H1 (cell line): ENCODE data around the gene PRDM2. TPM values are rescaled to one million over a fixed set of nuclear protein-coding genes. Genes with fewer than 3 reads are reported as not detected.

Experiments
- CTCF ChIA-PET: fragments of 300-600 bp; sonication (Branson Sonifier 250); formaldehyde crosslinking; loops from one replicate; lab custom pipeline; 2021; ENCODE audit not compliant: partially characterized antibody; lab: Charles Lee
- POLR2A ChIA-PET: fragments of 300-600 bp; sonication (Branson Sonifier 250); formaldehyde crosslinking; loops from one replicate; lab custom pipeline; 2021; ENCODE audit warnings: inconsistent platforms; ENCODE audit not compliant: partially characterized antibody; lab: Charles Lee
- DNase-seq, 2 experiments: peaks; one replicate each; pipeline versions ENCODE4 v3.0.0 to v3.0.0-alpha.2; 2010 to 2022; ENCODE audit warnings: low spot score in 2 of 2, low read depth in 1 of 2, mixed read lengths in 1 of 2
- FAIRE-seq: peaks from 2 replicates; lab custom pipeline; 2011; peaks lifted over from hg19 to GRCh38; lab: Jason Lieb, UNC
- H2AFZ ChIP-seq: 2 replicates; pipeline ENCODE4 v1.8.1; 2012; ENCODE audit warnings: low read length, inconsistent platforms
- H2AK5ac ChIP-seq: 2 replicates; pipeline ENCODE4 v1.6.1; 2013; ENCODE audit warnings: low read depth, low read length
- H2BK120ac ChIP-seq: replicated peaks from 2 replicates; pipeline ENCODE3; 2013; ENCODE audit warnings: low read depth, low read length, inconsistent platforms
- H2BK12ac ChIP-seq: 2 replicates; pipeline ENCODE4 v1.6.1; 2013; ENCODE audit warnings: low read depth, low read length
- H2BK15ac ChIP-seq: 2 replicates; pipeline ENCODE4 v1.6.1; 2013; ENCODE audit warnings: low read length
- H2BK20ac ChIP-seq: 2 replicates; pipeline ENCODE4 v1.6.1; 2013; ENCODE audit warnings: low read length
- H2BK5ac ChIP-seq: 2 replicates; pipeline ENCODE4 v1.6.1; 2013; ENCODE audit warnings: low read depth, low read length
- H3K14ac ChIP-seq: 2 replicates; pipeline ENCODE4 v1.6.1; 2013; ENCODE audit warnings: inconsistent platforms; ENCODE audit not compliant: insufficient read length
- H3K18ac ChIP-seq: 2 replicates; pipeline ENCODE4 v1.6.1; 2013; ENCODE audit warnings: low read length; ENCODE audit errors: extremely low read depth
- H3K23ac ChIP-seq: 2 replicates; pipeline ENCODE4 v1.6.1; 2013; ENCODE audit warnings: inconsistent platforms; ENCODE audit not compliant: insufficient read length
- H3K23me2 ChIP-seq: 2 replicates; pipeline ENCODE4 v1.6.1; 2013; ENCODE audit warnings: low read depth, low read length
- H3K27ac ChIP-seq: 2 replicates; pipeline ENCODE4 v1.6.1; 2011; ENCODE audit warnings: low read depth, low read length, inconsistent platforms
- H3K27me3 ChIP-seq, 4 experiments: replicated peaks in 1 of 4; 1 replicate in 1 of 4; 2 replicates in 3 of 4; pipeline versions ENCODE4 v1.6.1 to v1.8.1; 2011 to 2013; ENCODE audit warnings: low read length in 3 of 4, mild to moderate bottlenecking in 3 of 4, inconsistent platforms in 2 of 4, mixed read lengths in 2 of 4, moderate library complexity in 1 of 4; ENCODE audit not compliant: control insufficient read depth in 3 of 4, insufficient read depth in 3 of 4; ENCODE audit errors: extremely low read depth in 1 of 4
- H3K36me3 ChIP-seq, 4 experiments: 2 replicates each; pipeline versions ENCODE4 v1.6.1 to v1.8.1; 2011 to 2013; ENCODE audit warnings: mild to moderate bottlenecking in 4 of 4, low read length in 3 of 4, moderate library complexity in 2 of 4, control low read depth in 1 of 4, inconsistent platforms in 1 of 4; ENCODE audit not compliant: insufficient read depth in 4 of 4, control insufficient read depth in 2 of 4
- H3K4ac ChIP-seq: replicated peaks from 2 replicates; pipeline ENCODE3; 2013; ENCODE audit warnings: low read length, low read depth, mixed read lengths, inconsistent platforms; ENCODE audit not compliant: insufficient read length
- H3K4me1 ChIP-seq, 4 experiments: replicated peaks in 1 of 4; 1 replicate in 1 of 4; 2 replicates in 3 of 4; pipeline versions ENCODE4 v1.6.1 to v1.8.1; 2011 to 2013; ENCODE audit warnings: low read length in 3 of 4, inconsistent platforms in 2 of 4, mixed read lengths in 1 of 4; ENCODE audit not compliant: insufficient read depth in 4 of 4, control insufficient read depth in 3 of 4
- H3K4me2 ChIP-seq, 2 experiments: 2 replicates each; pipeline versions ENCODE4 v1.6.1 to v1.8.1; 2011 to 2013; ENCODE audit warnings: low read depth in 2 of 2, low read length in 2 of 2, control low read depth in 1 of 2, inconsistent platforms in 1 of 2, mild to moderate bottlenecking in 1 of 2; ENCODE audit not compliant: insufficient read depth in 1 of 2
- H3K4me3 ChIP-seq, 4 experiments: fragments of 200-600, 300-600 bp in 1 of 4; sonication (generic), shearing (Covaris generic), sonication (Bioruptor Twin) in 1 of 4; 2 replicates each; pipeline versions ENCODE4 v1.5.1 to v1.8.1; 2011 to 2016; ENCODE audit warnings: low read length in 4 of 4, low read depth in 3 of 4, control low read depth in 2 of 4, inconsistent platforms in 2 of 4, mild to moderate bottlenecking in 2 of 4, mixed read lengths in 1 of 4, moderate library complexity in 1 of 4; ENCODE audit not compliant: insufficient read depth in 2 of 4; ENCODE audit errors: extremely low read depth in 1 of 4
- H3K56ac ChIP-seq: replicated peaks from 2 replicates; pipeline ENCODE3; 2013; ENCODE audit warnings: low read depth, mild to moderate bottlenecking, mixed read lengths, low read length, inconsistent platforms; ENCODE audit not compliant: insufficient read length
- H3K79me1 ChIP-seq: 2 replicates; pipeline ENCODE4 v1.6.1; 2013; ENCODE audit warnings: low read depth, low read length, control low read depth
- H3K79me2 ChIP-seq, 2 experiments: 2 replicates each; pipeline versions ENCODE4 v1.6.1 to v1.8.1; 2012 to 2013; ENCODE audit warnings: low read length in 2 of 2, mild to moderate bottlenecking in 2 of 2, inconsistent platforms in 1 of 2; ENCODE audit not compliant: insufficient read depth in 2 of 2, control insufficient read depth in 1 of 2
- H3K9ac ChIP-seq, 4 experiments: replicated peaks in 1 of 4; 1 replicate in 1 of 4; 2 replicates in 3 of 4; pipeline versions ENCODE4 v1.6.1 to v1.8.1; 2011 to 2013; ENCODE audit warnings: low read depth in 3 of 4, low read length in 3 of 4, control low read depth in 2 of 4, mild to moderate bottlenecking in 2 of 4, moderate library complexity in 2 of 4, inconsistent platforms in 1 of 4; ENCODE audit errors: extremely low read depth in 1 of 4
- H3K9me3 ChIP-seq, 2 experiments: 2 replicates each; pipeline versions ENCODE4 v1.6.1 to v1.8.1; 2012 to 2013; ENCODE audit warnings: mild to moderate bottlenecking in 2 of 2, moderate library complexity in 2 of 2, control low read depth in 1 of 2, inconsistent platforms in 1 of 2, low read depth in 1 of 2, low read length in 1 of 2, mixed read lengths in 1 of 2; ENCODE audit not compliant: insufficient read depth in 2 of 2
- H4K20me1 ChIP-seq, 2 experiments: replicated peaks in 1 of 2; 2 replicates each; pipeline versions ENCODE3 to v1.8.1; 2011 to 2013; ENCODE audit warnings: inconsistent platforms in 2 of 2, low read length in 2 of 2, mild to moderate bottlenecking in 1 of 2; ENCODE audit not compliant: insufficient read depth in 2 of 2, control insufficient read depth in 1 of 2
- H4K5ac ChIP-seq: 2 replicates; pipeline ENCODE4 v1.6.1; 2013; ENCODE audit warnings: low read length, low read depth, mixed read lengths, inconsistent platforms; ENCODE audit not compliant: insufficient read length
- H4K8ac ChIP-seq: 2 replicates; pipeline ENCODE4 v1.8.0; 2013; ENCODE audit warnings: mild to moderate bottlenecking, moderate library complexity, low read length, inconsistent platforms; ENCODE audit not compliant: insufficient read depth; ENCODE audit errors: extremely low read depth
- H4K91ac ChIP-seq: replicated peaks from 2 replicates; pipeline ENCODE3; 2013; ENCODE audit warnings: low read length, mixed read lengths, inconsistent platforms; ENCODE audit not compliant: insufficient read length
- ASH2L ChIP-seq: fragments of 200-600, 300-600 bp; sonication (generic); IDR thresholded peaks from one replicate; pipeline ENCODE4 v1.7.1; 2017; ENCODE audit warnings: low read length
- ATF3 ChIP-seq: IDR thresholded peaks from 2 replicates; pipeline ENCODE4 v1.6.1; 2011; ENCODE audit warnings: low read depth, mild to moderate bottlenecking, low read length; ENCODE audit not compliant: insufficient read depth
- BCL11A ChIP-seq, 2 experiments: IDR thresholded peaks; one replicate each; pipeline ENCODE4 v1.6.1; 2011; ENCODE audit warnings: low read depth in 2 of 2, low read length in 2 of 2, mild to moderate bottlenecking in 2 of 2
- CBX8 ChIP-seq: fragments of 300-800, 300-1000 bp; sonication (generic); IDR thresholded peaks from 2 replicates; pipeline ENCODE4 v1.7.1; 2016; ENCODE audit warnings: low read depth, low read length, borderline replicate concordance
- CREB1 ChIP-seq: IDR thresholded peaks from 2 replicates; pipeline ENCODE4 v1.6.1; 2012; ENCODE audit warnings: inconsistent platforms
- FOSL1 ChIP-seq: IDR thresholded peaks from 2 replicates; pipeline ENCODE4 v1.6.1; 2011; ENCODE audit warnings: mild to moderate bottlenecking, low read depth, low read length, moderate library complexity; ENCODE audit not compliant: insufficient read depth
- PHF8 ChIP-seq: fragments of 200-600 bp; sonication (generic); conservative IDR thresholded peaks from 2 replicates; pipeline ENCODE4 v1.7.1; 2012; ENCODE audit warnings: low read depth, mild to moderate bottlenecking, inconsistent platforms, low read length, moderate library complexity
- POLR2A ChIP-seq, 2 experiments: IDR thresholded peaks; 1 replicate in 1 of 2; 2 replicates in 1 of 2; pipeline ENCODE4 v1.6.1; 2011; ENCODE audit warnings: low read depth in 2 of 2, low read length in 2 of 2, mild to moderate bottlenecking in 2 of 2; ENCODE audit errors: control extremely low read depth in 1 of 2
- SIRT6 ChIP-seq: IDR thresholded peaks from one replicate; pipeline ENCODE4 v1.7.1; 2012; ENCODE audit warnings: low read length, inconsistent platforms
- SP4 ChIP-seq: IDR thresholded peaks from 2 replicates; pipeline ENCODE4 v1.6.1; 2012; ENCODE audit warnings: low read length, inconsistent platforms
- WGBS, 2 experiments: shearing (Covaris generic) in 1 of 2; methylation state at CpG; one replicate each; pipeline versions ENCODE4 v1.1.6 to v1.1.7; 2013 to 2015; ENCODE audit warnings: low lambda C conversion rate in 2 of 2, mixed read lengths in 2 of 2, inconsistent platforms in 1 of 2, low coverage in 1 of 2, missing lambda C conversion rate in 1 of 2; ENCODE audit not compliant: insufficient replicate concordance in 2 of 2, insufficient coverage in 1 of 2, insufficient read length in 1 of 2; ENCODE audit errors: extremely low coverage in 1 of 2, missing lambda C conversion rate in 1 of 2; 5-methylcytosine and 5-hydroxymethylcytosine counted together
- polyA plus RNA-seq, 7 experiments: library from polyadenylated mRNA; depleted of rRNA in 3 of 7; stranded (reverse) in 5 of 7; unstranded in 2 of 7; fragments of >200 nt in 5 of 7; fragments of 200-250 nt in 2 of 7; gene quantifications; 1 replicate in 5 of 7; 2 replicates in 1 of 7; 4 replicates in 1 of 7; pipeline versions ENCODE4 v1.2.1 to v1.2.3, GENCODE V29; 2011 to 2013; ENCODE audit warnings: missing spikeins in 2 of 7, mixed read lengths in 2 of 7
- total RNA-seq: library from RNA; stranded (reverse); fragmentation: NEBNext Ultra II Directional; extraction: Animal tissue kit (Norgen Biotek cat#: 25700); gene quantifications from 2 replicates; pipeline ENCODE4 v1.2.1, GENCODE V29; 2021
- TF ChIP-seq, protein P1 (sequence below), 3 experiments: IDR thresholded peaks; 1 replicate in 2 of 3; 2 replicates in 1 of 3; pipeline versions ENCODE4 v1.5.1 to v1.6.1; 2011; ENCODE audit warnings: low read length in 3 of 3, mild to moderate bottlenecking in 3 of 3, inconsistent platforms in 2 of 3, low read depth in 1 of 3, moderate library complexity in 1 of 3; ENCODE audit not compliant: insufficient read depth in 1 of 3; ENCODE audit errors: control extremely low read depth in 1 of 3
- TF ChIP-seq, protein P2 (sequence below): IDR thresholded peaks from 2 replicates; pipeline ENCODE4 v1.6.1; 2012; ENCODE audit warnings: inconsistent platforms

PRDM2 gene
- total and polyA plus RNA-seq, 2 of the 8 experiments (the other 6 are each of a cell fraction or from before 2014, with no cell fraction given) = 5.8 to 21.2 TPM

DNA sequence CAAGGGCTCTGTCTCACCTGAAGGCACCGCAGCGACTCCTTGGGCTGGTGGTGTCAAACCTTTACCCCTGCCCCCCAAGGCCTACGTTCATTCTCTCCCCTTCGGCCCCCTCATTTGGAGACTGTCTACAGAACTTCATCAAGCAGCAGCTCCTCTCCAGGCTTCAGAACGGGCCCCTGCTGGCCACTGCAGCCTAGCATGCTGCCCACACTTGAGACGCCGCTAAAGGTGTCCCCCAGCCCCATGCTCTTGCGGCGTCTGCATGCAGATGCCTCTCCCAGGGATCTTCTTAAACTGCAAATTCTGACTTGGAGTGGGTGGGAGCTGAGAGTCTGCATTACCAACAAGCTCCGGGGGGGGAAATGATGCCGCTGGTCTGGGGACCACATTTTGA lies 104.2 kb downstream of the PRDM2 start:
- no peak overlapping the region for H3K4me2 ChIP-seq
- no peak overlapping the region for H2AFZ ChIP-seq
- no peak overlapping the region for H2BK5ac ChIP-seq
- 83% methylated on average over 11 of the region's 11 CpGs; no CpG with 5 or more reads in 1 of the 2 experiments for WGBS, 2 experiments
- H3K23me2 ChIP-seq = no peaks in the 10 kb centered on the region; the same call in 1 of the 2 replicates
- no peaks in the 10 kb centered on the region for H3K36me3 ChIP-seq
- no peak overlapping the region for H3K27ac ChIP-seq
- no peak overlapping the region for H2BK20ac ChIP-seq
- no peak overlapping the region for H3K18ac ChIP-seq
- H4K5ac ChIP-seq = no peak overlapping the region
- no peak overlapping the region for H3K9ac ChIP-seq
- no peak overlapping the region for H2BK12ac ChIP-seq
- no peaks in the 10 kb centered on the region for H3K9me3 ChIP-seq
- H2AK5ac ChIP-seq = no peak overlapping the region
- no peak overlapping the region for H2BK15ac ChIP-seq
- no peak overlapping the region for H4K91ac ChIP-seq
- H3K14ac ChIP-seq = no peak overlapping the region
- H3K4me1 ChIP-seq = peaks cover 0 to 2% (median 0%) of the 10 kb centered on the region in 4 experiments; a peak in 1 of 7 replicates
- no peaks in the 10 kb centered on the region for H3K79me2 ChIP-seq
- H3K27me3 ChIP-seq = no peaks in the 10 kb centered on the region; a peak in 1 of 7 replicates
- no peak overlapping the region for H3K23ac ChIP-seq
- CTCF ChIA-PET = interaction anchor here (0.9 to 5.1 kb wide), 6 partner anchors 10 to 139 kb away, joined by 3 to 28 read pairs (median 3); no protein-coding TSS in a partner anchor
- no peaks in the 10 kb centered on the region for H3K79me1 ChIP-seq
- no peak for FAIRE-seq
- H2BK120ac ChIP-seq = no peak overlapping the region
- no peak overlapping the region for H3K4ac ChIP-seq
- no peak overlapping the region for H3K56ac ChIP-seq
- no peak overlapping the region for H4K8ac ChIP-seq
- peaks cover 0 to 3% of the 10 kb centered on the region in 2 experiments for H4K20me1 ChIP-seq
- no peak overlapping the region for H3K4me3 ChIP-seq
- DNase-seq = no peak
- POLR2A ChIA-PET = no interaction called here
- no peak for TF ChIP-seq POLR2A (IDR thresholded peaks at IDR 0.05; ENCODE audit: control extremely low read depth in 1 of 2, low read depth in 2 of 2, low read length in 2 of 2)
- no peak for TF ChIP-seq ATF3
- TF ChIP-seq, protein P1, sequence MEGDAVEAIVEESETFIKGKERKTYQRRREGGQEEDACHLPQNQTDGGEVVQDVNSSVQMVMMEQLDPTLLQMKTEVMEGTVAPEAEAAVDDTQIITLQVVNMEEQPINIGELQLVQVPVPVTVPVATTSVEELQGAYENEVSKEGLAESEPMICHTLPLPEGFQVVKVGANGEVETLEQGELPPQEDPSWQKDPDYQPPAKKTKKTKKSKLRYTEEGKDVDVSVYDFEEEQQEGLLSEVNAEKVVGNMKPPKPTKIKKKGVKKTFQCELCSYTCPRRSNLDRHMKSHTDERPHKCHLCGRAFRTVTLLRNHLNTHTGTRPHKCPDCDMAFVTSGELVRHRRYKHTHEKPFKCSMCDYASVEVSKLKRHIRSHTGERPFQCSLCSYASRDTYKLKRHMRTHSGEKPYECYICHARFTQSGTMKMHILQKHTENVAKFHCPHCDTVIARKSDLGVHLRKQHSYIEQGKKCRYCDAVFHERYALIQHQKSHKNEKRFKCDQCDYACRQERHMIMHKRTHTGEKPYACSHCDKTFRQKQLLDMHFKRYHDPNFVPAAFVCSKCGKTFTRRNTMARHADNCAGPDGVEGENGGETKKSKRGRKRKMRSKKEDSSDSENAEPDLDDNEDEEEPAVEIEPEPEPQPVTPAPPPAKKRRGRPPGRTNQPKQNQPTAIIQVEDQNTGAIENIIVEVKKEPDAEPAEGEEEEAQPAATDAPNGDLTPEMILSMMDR (IDR thresholded peaks at IDR 0.05; ENCODE audit: control extremely low read depth in 1 of 3, insufficient read depth in 1 of 3, low read depth in 1 of 3, low read length in 3 of 3) = no peak
- TF ChIP-seq ASH2L = no peak
- TF ChIP-seq PHF8 = no peak
- TF ChIP-seq SP4 = no peak
- TF ChIP-seq, protein P2, sequence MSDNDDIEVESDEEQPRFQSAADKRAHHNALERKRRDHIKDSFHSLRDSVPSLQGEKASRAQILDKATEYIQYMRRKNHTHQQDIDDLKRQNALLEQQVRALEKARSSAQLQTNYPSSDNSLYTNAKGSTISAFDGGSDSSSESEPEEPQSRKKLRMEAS = no peak
- no peak for TF ChIP-seq SIRT6
- TF ChIP-seq CBX8 = no peak
- TF ChIP-seq FOSL1 = no peak
- TF ChIP-seq CREB1 = no peak
- TF ChIP-seq BCL11A (IDR thresholded peaks at IDR 0.05; ENCODE audit: low read depth in 2 of 2, low read length in 2 of 2) = no peak
